H1 (cell line): Measurements from ENCODE around the gene FAM228B. TPM values are rescaled to one million over a fixed set of nuclear protein-coding genes. Genes with fewer than 3 reads are reported as not detected.

ENCODE experiments used
- CTCF ChIA-PET: fragments of 300-600 bp; sonication (Branson Sonifier 250); formaldehyde crosslinking; loops from one replicate; lab custom pipeline; 2021; ENCODE audit not compliant: partially characterized antibody; lab: Charles Lee
- POLR2A ChIA-PET: fragments of 300-600 bp; sonication (Branson Sonifier 250); formaldehyde crosslinking; loops from one replicate; lab custom pipeline; 2021; ENCODE audit warnings: inconsistent platforms; ENCODE audit not compliant: partially characterized antibody; lab: Charles Lee
- DNase-seq, 2 experiments: peaks; one replicate each; pipeline versions ENCODE4 v3.0.0 to v3.0.0-alpha.2; 2010 to 2022; ENCODE audit warnings: low spot score in 2 of 2, low read depth in 1 of 2, mixed read lengths in 1 of 2
- FAIRE-seq: peaks from 2 replicates; lab custom pipeline; 2011; peaks lifted over from hg19 to GRCh38; lab: Jason Lieb, UNC
- H2AFZ ChIP-seq: 2 replicates; pipeline ENCODE4 v1.8.1; 2012; ENCODE audit warnings: low read length, inconsistent platforms
- H2AK5ac ChIP-seq: 2 replicates; pipeline ENCODE4 v1.6.1; 2013; ENCODE audit warnings: low read depth, low read length
- H2BK120ac ChIP-seq: replicated peaks from 2 replicates; pipeline ENCODE3; 2013; ENCODE audit warnings: low read depth, low read length, inconsistent platforms
- H2BK12ac ChIP-seq: 2 replicates; pipeline ENCODE4 v1.6.1; 2013; ENCODE audit warnings: low read depth, low read length
- H2BK15ac ChIP-seq: 2 replicates; pipeline ENCODE4 v1.6.1; 2013; ENCODE audit warnings: low read length
- H2BK20ac ChIP-seq: 2 replicates; pipeline ENCODE4 v1.6.1; 2013; ENCODE audit warnings: low read length
- H2BK5ac ChIP-seq: 2 replicates; pipeline ENCODE4 v1.6.1; 2013; ENCODE audit warnings: low read depth, low read length
- H3K14ac ChIP-seq: 2 replicates; pipeline ENCODE4 v1.6.1; 2013; ENCODE audit warnings: inconsistent platforms; ENCODE audit not compliant: insufficient read length
- H3K18ac ChIP-seq: 2 replicates; pipeline ENCODE4 v1.6.1; 2013; ENCODE audit warnings: low read length; ENCODE audit errors: extremely low read depth
- H3K23ac ChIP-seq: 2 replicates; pipeline ENCODE4 v1.6.1; 2013; ENCODE audit warnings: inconsistent platforms; ENCODE audit not compliant: insufficient read length
- H3K23me2 ChIP-seq: 2 replicates; pipeline ENCODE4 v1.6.1; 2013; ENCODE audit warnings: low read depth, low read length
- H3K27ac ChIP-seq: 2 replicates; pipeline ENCODE4 v1.6.1; 2011; ENCODE audit warnings: low read depth, low read length, inconsistent platforms
- H3K27me3 ChIP-seq, 4 experiments: replicated peaks in 1 of 4; 1 replicate in 1 of 4; 2 replicates in 3 of 4; pipeline versions ENCODE4 v1.6.1 to v1.8.1; 2011 to 2013; ENCODE audit warnings: low read length in 3 of 4, mild to moderate bottlenecking in 3 of 4, inconsistent platforms in 2 of 4, mixed read lengths in 2 of 4, moderate library complexity in 1 of 4; ENCODE audit not compliant: control insufficient read depth in 3 of 4, insufficient read depth in 3 of 4; ENCODE audit errors: extremely low read depth in 1 of 4
- H3K36me3 ChIP-seq, 4 experiments: 2 replicates each; pipeline versions ENCODE4 v1.6.1 to v1.8.1; 2011 to 2013; ENCODE audit warnings: mild to moderate bottlenecking in 4 of 4, low read length in 3 of 4, moderate library complexity in 2 of 4, control low read depth in 1 of 4, inconsistent platforms in 1 of 4; ENCODE audit not compliant: insufficient read depth in 4 of 4, control insufficient read depth in 2 of 4
- H3K4ac ChIP-seq: replicated peaks from 2 replicates; pipeline ENCODE3; 2013; ENCODE audit warnings: low read length, low read depth, mixed read lengths, inconsistent platforms; ENCODE audit not compliant: insufficient read length
- H3K4me1 ChIP-seq, 4 experiments: replicated peaks in 1 of 4; 1 replicate in 1 of 4; 2 replicates in 3 of 4; pipeline versions ENCODE4 v1.6.1 to v1.8.1; 2011 to 2013; ENCODE audit warnings: low read length in 3 of 4, inconsistent platforms in 2 of 4, mixed read lengths in 1 of 4; ENCODE audit not compliant: insufficient read depth in 4 of 4, control insufficient read depth in 3 of 4
- H3K4me2 ChIP-seq, 2 experiments: 2 replicates each; pipeline versions ENCODE4 v1.6.1 to v1.8.1; 2011 to 2013; ENCODE audit warnings: low read depth in 2 of 2, low read length in 2 of 2, control low read depth in 1 of 2, inconsistent platforms in 1 of 2, mild to moderate bottlenecking in 1 of 2; ENCODE audit not compliant: insufficient read depth in 1 of 2
- H3K4me3 ChIP-seq, 4 experiments: fragments of 200-600, 300-600 bp in 1 of 4; sonication (generic), shearing (Covaris generic), sonication (Bioruptor Twin) in 1 of 4; 2 replicates each; pipeline versions ENCODE4 v1.5.1 to v1.8.1; 2011 to 2016; ENCODE audit warnings: low read length in 4 of 4, low read depth in 3 of 4, control low read depth in 2 of 4, inconsistent platforms in 2 of 4, mild to moderate bottlenecking in 2 of 4, mixed read lengths in 1 of 4, moderate library complexity in 1 of 4; ENCODE audit not compliant: insufficient read depth in 2 of 4; ENCODE audit errors: extremely low read depth in 1 of 4
- H3K56ac ChIP-seq: replicated peaks from 2 replicates; pipeline ENCODE3; 2013; ENCODE audit warnings: low read depth, mild to moderate bottlenecking, mixed read lengths, low read length, inconsistent platforms; ENCODE audit not compliant: insufficient read length
- H3K79me1 ChIP-seq: 2 replicates; pipeline ENCODE4 v1.6.1; 2013; ENCODE audit warnings: low read depth, low read length, control low read depth
- H3K79me2 ChIP-seq, 2 experiments: 2 replicates each; pipeline versions ENCODE4 v1.6.1 to v1.8.1; 2012 to 2013; ENCODE audit warnings: low read length in 2 of 2, mild to moderate bottlenecking in 2 of 2, inconsistent platforms in 1 of 2; ENCODE audit not compliant: insufficient read depth in 2 of 2, control insufficient read depth in 1 of 2
- H3K9ac ChIP-seq, 4 experiments: replicated peaks in 1 of 4; 1 replicate in 1 of 4; 2 replicates in 3 of 4; pipeline versions ENCODE4 v1.6.1 to v1.8.1; 2011 to 2013; ENCODE audit warnings: low read depth in 3 of 4, low read length in 3 of 4, control low read depth in 2 of 4, mild to moderate bottlenecking in 2 of 4, moderate library complexity in 2 of 4, inconsistent platforms in 1 of 4; ENCODE audit errors: extremely low read depth in 1 of 4
- H3K9me3 ChIP-seq, 2 experiments: 2 replicates each; pipeline versions ENCODE4 v1.6.1 to v1.8.1; 2012 to 2013; ENCODE audit warnings: mild to moderate bottlenecking in 2 of 2, moderate library complexity in 2 of 2, control low read depth in 1 of 2, inconsistent platforms in 1 of 2, low read depth in 1 of 2, low read length in 1 of 2, mixed read lengths in 1 of 2; ENCODE audit not compliant: insufficient read depth in 2 of 2
- H4K20me1 ChIP-seq, 2 experiments: replicated peaks in 1 of 2; 2 replicates each; pipeline versions ENCODE3 to v1.8.1; 2011 to 2013; ENCODE audit warnings: inconsistent platforms in 2 of 2, low read length in 2 of 2, mild to moderate bottlenecking in 1 of 2; ENCODE audit not compliant: insufficient read depth in 2 of 2, control insufficient read depth in 1 of 2
- H4K5ac ChIP-seq: 2 replicates; pipeline ENCODE4 v1.6.1; 2013; ENCODE audit warnings: low read length, low read depth, mixed read lengths, inconsistent platforms; ENCODE audit not compliant: insufficient read length
- H4K8ac ChIP-seq: 2 replicates; pipeline ENCODE4 v1.8.0; 2013; ENCODE audit warnings: mild to moderate bottlenecking, moderate library complexity, low read length, inconsistent platforms; ENCODE audit not compliant: insufficient read depth; ENCODE audit errors: extremely low read depth
- H4K91ac ChIP-seq: replicated peaks from 2 replicates; pipeline ENCODE3; 2013; ENCODE audit warnings: low read length, mixed read lengths, inconsistent platforms; ENCODE audit not compliant: insufficient read length
- CEBPB ChIP-seq: IDR thresholded peaks from 2 replicates; pipeline ENCODE4 v1.6.1; 2012; ENCODE audit warnings: low read depth, low read length
- CTBP2 ChIP-seq: IDR thresholded peaks from 2 replicates; pipeline ENCODE4 v1.7.0; 2011; ENCODE audit warnings: borderline replicate concordance, mild to moderate bottlenecking, moderate library complexity, mixed read lengths, low read length; ENCODE audit not compliant: insufficient read depth, insufficient read length
- GTF2F1 ChIP-seq: IDR thresholded peaks from 2 replicates; pipeline ENCODE4 v1.6.1; 2012; ENCODE audit warnings: low read depth, low read length, improper control_type of control experiment, borderline replicate concordance
- NANOG ChIP-seq: IDR thresholded peaks from 2 replicates; pipeline ENCODE4 v1.6.1; 2011; ENCODE audit warnings: low read length, low read depth, mild to moderate bottlenecking, inconsistent platforms; ENCODE audit not compliant: insufficient read depth, poor library complexity, severe bottlenecking
- RFX5 ChIP-seq: IDR thresholded peaks from 2 replicates; pipeline ENCODE4 v1.6.1; 2011; ENCODE audit warnings: low read depth, low read length, improper control_type of control experiment, borderline replicate concordance
- RXRA ChIP-seq: IDR thresholded peaks from 2 replicates; pipeline ENCODE4 v1.6.1; 2011; ENCODE audit warnings: low read depth, mild to moderate bottlenecking, low read length, moderate library complexity; ENCODE audit not compliant: insufficient read depth
- TAF1 ChIP-seq: IDR thresholded peaks from 2 replicates; pipeline ENCODE4 v1.6.1; 2011; ENCODE audit warnings: mild to moderate bottlenecking, low read depth, low read length
- TBP ChIP-seq: IDR thresholded peaks from 2 replicates; pipeline ENCODE4 v1.6.1; 2011; ENCODE audit warnings: low read depth, low read length, improper control_type of control experiment
- WGBS, 2 experiments: shearing (Covaris generic) in 1 of 2; methylation state at CpG; one replicate each; pipeline versions ENCODE4 v1.1.6 to v1.1.7; 2013 to 2015; ENCODE audit warnings: low lambda C conversion rate in 2 of 2, mixed read lengths in 2 of 2, inconsistent platforms in 1 of 2, low coverage in 1 of 2, missing lambda C conversion rate in 1 of 2; ENCODE audit not compliant: insufficient replicate concordance in 2 of 2, insufficient coverage in 1 of 2, insufficient read length in 1 of 2; ENCODE audit errors: extremely low coverage in 1 of 2, missing lambda C conversion rate in 1 of 2; 5-methylcytosine and 5-hydroxymethylcytosine counted together
- polyA plus RNA-seq, 7 experiments: library from polyadenylated mRNA; depleted of rRNA in 3 of 7; stranded (reverse) in 5 of 7; unstranded in 2 of 7; fragments of >200 nt in 5 of 7; fragments of 200-250 nt in 2 of 7; gene quantifications; 1 replicate in 5 of 7; 2 replicates in 1 of 7; 4 replicates in 1 of 7; pipeline versions ENCODE4 v1.2.1 to v1.2.3, GENCODE V29; 2011 to 2013; ENCODE audit warnings: missing spikeins in 2 of 7, mixed read lengths in 2 of 7
- total RNA-seq: library from RNA; stranded (reverse); fragmentation: NEBNext Ultra II Directional; extraction: Animal tissue kit (Norgen Biotek cat#: 25700); gene quantifications from 2 replicates; pipeline ENCODE4 v1.2.1, GENCODE V29; 2021
- TF ChIP-seq, protein P1 (sequence below), 3 experiments: IDR thresholded peaks; 1 replicate in 2 of 3; 2 replicates in 1 of 3; pipeline versions ENCODE4 v1.5.1 to v1.6.1; 2011; ENCODE audit warnings: low read length in 3 of 3, mild to moderate bottlenecking in 3 of 3, inconsistent platforms in 2 of 3, low read depth in 1 of 3, moderate library complexity in 1 of 3; ENCODE audit not compliant: insufficient read depth in 1 of 3; ENCODE audit errors: control extremely low read depth in 1 of 3
- TF ChIP-seq, protein P2 (sequence below): IDR thresholded peaks from 2 replicates; pipeline ENCODE4 v1.6.1; 2011; ENCODE audit warnings: low read length, improper control_type of control experiment

The FAM228B gene
- total and polyA plus RNA-seq, 2 of the 8 experiments (the other 6 are each of a cell fraction or from before 2014, with no cell fraction given), result 1.4 to 3.2 TPM

DNA sequence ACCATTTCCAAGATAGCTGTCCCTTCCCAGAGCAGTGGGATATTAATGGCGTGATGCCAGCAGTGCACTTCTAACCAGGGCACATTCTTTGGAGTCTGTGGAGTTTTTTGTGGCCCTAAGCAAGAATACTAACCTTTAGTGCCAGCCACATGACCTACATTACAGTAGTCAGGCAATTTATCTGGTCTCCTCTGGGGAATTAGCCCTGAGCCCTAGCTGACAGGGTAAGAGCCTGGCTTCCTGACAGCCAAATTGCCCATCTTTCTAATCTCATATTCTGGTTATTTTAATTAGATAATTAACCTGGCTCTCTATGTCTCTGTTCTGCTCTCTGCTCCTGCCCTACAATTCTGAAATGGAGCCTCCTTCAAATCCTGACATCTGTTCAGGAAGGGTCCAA lies 5.4 kb upstream of the FAM228B start:
- Histone ChIP-seq H3K27ac (no peak overlapping the region), H4K8ac (no peak overlapping the region), H3K4ac (no peak overlapping the region), H2BK12ac (no peak overlapping the region), H2BK120ac (no peak overlapping the region), H3K4me2 (no peak overlapping the region), H3K9me3 (peaks cover 2 to 10% of the 10 kb centered on the region in 2 experiments; a peak in 3 of 4 replicates), H3K4me3 (no peak overlapping the region), H3K27me3 (peaks cover 0 to 3% (median 1%) of the 10 kb centered on the region in 4 experiments; a peak in 2 of 7 replicates), H2BK15ac (no peak overlapping the region), H3K14ac (no peak overlapping the region), H3K18ac (no peak overlapping the region), H3K23ac (no peak overlapping the region), H3K79me1 (no peaks in the 10 kb centered on the region), H3K23me2 (no peaks in the 10 kb centered on the region; the same call in 1 of the 2 replicates), H3K56ac (no peak overlapping the region), H2BK20ac (no peak overlapping the region), H3K4me1 (peaks cover 3 to 6% (median 5%) of the 10 kb centered on the region in 4 experiments; a peak in 6 of 7 replicates), H2BK5ac (no peak overlapping the region), H3K79me2 (no peaks in the 10 kb centered on the region), H3K36me3 (peaks cover 0 to 4% (median 0%) of the 10 kb centered on the region in 4 experiments; a peak in 1 of 8 replicates), H4K5ac (no peak overlapping the region), H2AK5ac (no peak overlapping the region), H4K20me1 (no peaks in the 10 kb centered on the region), H3K9ac (no peak overlapping the region), H2AFZ (no peak overlapping the region), H4K91ac (no peak overlapping the region)
- FAIRE-seq (no peak), DNase-seq (no peak)
- POLR2A ChIA-PET, result no interaction called here
- CTCF ChIA-PET, result interaction anchor here (0.5 kb wide), 1 partner anchor 278 kb away, joined by 4 read pairs; no protein-coding TSS in a partner anchor
- 91% methylated on average over 1 of the region's 1 CpG; no CpG with 5 or more reads in 1 of the 2 experiments for WGBS, 2 experiments
- TF ChIP-seq, protein P1, sequence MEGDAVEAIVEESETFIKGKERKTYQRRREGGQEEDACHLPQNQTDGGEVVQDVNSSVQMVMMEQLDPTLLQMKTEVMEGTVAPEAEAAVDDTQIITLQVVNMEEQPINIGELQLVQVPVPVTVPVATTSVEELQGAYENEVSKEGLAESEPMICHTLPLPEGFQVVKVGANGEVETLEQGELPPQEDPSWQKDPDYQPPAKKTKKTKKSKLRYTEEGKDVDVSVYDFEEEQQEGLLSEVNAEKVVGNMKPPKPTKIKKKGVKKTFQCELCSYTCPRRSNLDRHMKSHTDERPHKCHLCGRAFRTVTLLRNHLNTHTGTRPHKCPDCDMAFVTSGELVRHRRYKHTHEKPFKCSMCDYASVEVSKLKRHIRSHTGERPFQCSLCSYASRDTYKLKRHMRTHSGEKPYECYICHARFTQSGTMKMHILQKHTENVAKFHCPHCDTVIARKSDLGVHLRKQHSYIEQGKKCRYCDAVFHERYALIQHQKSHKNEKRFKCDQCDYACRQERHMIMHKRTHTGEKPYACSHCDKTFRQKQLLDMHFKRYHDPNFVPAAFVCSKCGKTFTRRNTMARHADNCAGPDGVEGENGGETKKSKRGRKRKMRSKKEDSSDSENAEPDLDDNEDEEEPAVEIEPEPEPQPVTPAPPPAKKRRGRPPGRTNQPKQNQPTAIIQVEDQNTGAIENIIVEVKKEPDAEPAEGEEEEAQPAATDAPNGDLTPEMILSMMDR (IDR thresholded peaks at IDR 0.05; ENCODE audit: control extremely low read depth in 1 of 3, insufficient read depth in 1 of 3, low read depth in 1 of 3, low read length in 3 of 3), result no peak
- TF ChIP-seq CTBP2 (no peak), GTF2F1 (no peak), TBP (no peak), RFX5 (no peak), TAF1 (no peak), RXRA (no peak), NANOG (no peak), CEBPB (no peak)
- TF ChIP-seq, protein P2, sequence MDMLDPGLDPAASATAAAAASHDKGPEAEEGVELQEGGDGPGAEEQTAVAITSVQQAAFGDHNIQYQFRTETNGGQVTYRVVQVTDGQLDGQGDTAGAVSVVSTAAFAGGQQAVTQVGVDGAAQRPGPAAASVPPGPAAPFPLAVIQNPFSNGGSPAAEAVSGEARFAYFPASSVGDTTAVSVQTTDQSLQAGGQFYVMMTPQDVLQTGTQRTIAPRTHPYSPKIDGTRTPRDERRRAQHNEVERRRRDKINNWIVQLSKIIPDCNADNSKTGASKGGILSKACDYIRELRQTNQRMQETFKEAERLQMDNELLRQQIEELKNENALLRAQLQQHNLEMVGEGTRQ, result no peak
